ENCODE measurements around the gene ZNF534.
"Not testable (repeated sequence)": the region's sequence is repeated elsewhere in the genome, so short reads cannot be mapped to it uniquely, and the experiment has no call there.

ZNF534 gene

GRCh38 chr19:52428937-52429336 is at the start of gene ZNF534:
Gene ZNF534 (plus strand): TSS chr19:52429148. CDS start chr19:52431475, 2,327 bp downstream.
- DNase-seq: no peak

- no peak for DNase-seq
These were observed 37.8 kb upstream of the ZNF534 start for GRCh38 chr19:52391135-52391534.

GRCh38 chr19:52397310-52398080 is 31.5 kb upstream of the ZNF534 start, which contains the start of gene ZNF528:
Gene ZNF528 (plus strand): TSS chr19:52397849. CDS start chr19:52402014, 4,165 bp downstream.
- DNase-seq: peak; percentile 86

GRCh38 chr19:52398081-52398441 is 30.9 kb upstream of the ZNF534 start:
- DNase-seq: no peak

GRCh38 chr19:52410276-52410675 is 18.7 kb upstream of the ZNF534 start:
- DNase-seq: no peak

- DNase-seq: no peak
These were observed 13.2 kb upstream of the ZNF534 start for GRCh38 chr19:52415711-52416110.

GRCh38 chr19:52442179-52442578 is 13.2 kb downstream of the ZNF534 start:
- no peak for DNase-seq

GRCh38 chr19:52444506-52444905 is 15.6 kb downstream of the ZNF534 start:
- DNase-seq: no peak

- DNase-seq: no peak
These were observed 22.3 kb downstream of the ZNF534 start for GRCh38 chr19:52451241-52451640.

GRCh38 chr19:52453324-52454094 is 24.6 kb downstream of the ZNF534 start, which contains the start of gene ZNF578:
Gene ZNF578 (plus strand): TSS chr19:52453553. CDS start chr19:52501846, 48,293 bp downstream.
- DNase-seq: peak; percentile 45

GRCh38 chr19:52464798-52465470 is 36.0 kb downstream of the ZNF534 start:
- DNase-seq: no peak

GRCh38 chr19:52473655-52474350 is 44.9 kb downstream of the ZNF534 start:
- no peak for DNase-seq

- DNase-seq: no peak
These were observed 45.6 kb downstream of the ZNF534 start for GRCh38 chr19:52474351-52475127.

- DNase-seq: not testable (repeated sequence)
These were observed 55.3 kb downstream of the ZNF534 start for GRCh38 chr19:52484111-52484743.

GRCh38 chr19:52485064-52485463 is 56.1 kb downstream of the ZNF534 start:
- DNase-seq: not testable (repeated sequence)

- DNase-seq: not testable (repeated sequence)
These were observed 56.8 kb downstream of the ZNF534 start for GRCh38 chr19:52485561-52486240.

- DNase-seq: no peak
These were observed 63.4 kb downstream of the ZNF534 start for GRCh38 chr19:52492201-52492993.

GRCh38 chr19:52492994-52493470 is 64.1 kb downstream of the ZNF534 start:
- no peak for DNase-seq

- DNase-seq: no peak
These were observed 65.6 kb downstream of the ZNF534 start for GRCh38 chr19:52494518-52494917.

- no peak for DNase-seq
These were observed 69.6 kb downstream of the ZNF534 start for GRCh38 chr19:52498571-52498970.

Measured in activated CD4-positive, alpha-beta T cell treated with anti-CD3 and anti-CD28 coated beads, Interleukin-2, amount 50 U/mL, for 16 hours (primary cell).